Measurements from ENCODE around the gene KRTAP5-7. TPM values are rescaled to one million over a fixed set of nuclear protein-coding genes. Genes with fewer than 3 reads are reported as not detected.
"Not testable (repeated sequence)": the region's sequence is repeated elsewhere in the genome, so short reads cannot be mapped to it uniquely, and the experiment has no call there.

Gene KRTAP5-7
- total RNA-seq, 1 donor from 2014 or later, result not detected

DNA sequence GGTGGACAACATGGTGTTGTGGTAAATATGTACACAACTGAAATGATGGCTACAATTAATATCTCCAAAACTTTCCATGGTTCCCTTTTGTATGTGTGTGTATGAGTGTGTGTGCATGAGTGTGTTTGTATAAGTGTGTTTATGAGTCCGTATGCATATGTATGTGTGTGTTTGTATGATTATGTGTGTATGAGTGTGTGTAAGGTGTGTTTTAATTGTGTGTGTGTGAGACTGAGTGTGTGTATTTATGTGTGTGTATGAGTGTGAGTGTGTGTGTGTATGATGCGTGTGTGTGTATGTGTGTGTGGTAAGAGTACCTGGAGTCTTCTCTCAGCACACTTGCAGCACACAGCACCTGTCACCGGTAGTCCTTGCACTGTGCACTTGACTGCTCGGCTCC is 29.0 kb downstream of the KRTAP5-7 start:
- DNase-seq (ENCODE audit: low read depth in 2 of 2), result no peak

DNA sequence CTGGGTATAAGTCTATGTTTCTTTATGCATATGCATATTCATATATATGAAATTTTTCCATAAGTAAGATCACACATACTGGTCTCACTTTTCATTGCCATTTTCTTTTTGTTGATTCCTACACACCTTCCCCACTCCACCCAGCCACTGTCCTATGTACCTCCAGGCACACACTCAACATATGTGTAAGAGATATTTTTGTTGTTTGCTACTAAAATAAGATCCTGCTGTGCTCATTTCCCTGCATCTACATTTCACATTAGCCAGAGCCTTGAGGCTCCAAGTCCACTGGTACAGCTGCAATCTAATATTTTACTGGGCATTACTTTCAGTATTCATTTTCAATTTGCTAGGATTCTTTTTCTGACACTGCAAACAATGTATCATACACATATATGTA is 30.2 kb downstream of the KRTAP5-7 start:
- no peak for DNase-seq (ENCODE audit: low read depth in 2 of 2)

DNA sequence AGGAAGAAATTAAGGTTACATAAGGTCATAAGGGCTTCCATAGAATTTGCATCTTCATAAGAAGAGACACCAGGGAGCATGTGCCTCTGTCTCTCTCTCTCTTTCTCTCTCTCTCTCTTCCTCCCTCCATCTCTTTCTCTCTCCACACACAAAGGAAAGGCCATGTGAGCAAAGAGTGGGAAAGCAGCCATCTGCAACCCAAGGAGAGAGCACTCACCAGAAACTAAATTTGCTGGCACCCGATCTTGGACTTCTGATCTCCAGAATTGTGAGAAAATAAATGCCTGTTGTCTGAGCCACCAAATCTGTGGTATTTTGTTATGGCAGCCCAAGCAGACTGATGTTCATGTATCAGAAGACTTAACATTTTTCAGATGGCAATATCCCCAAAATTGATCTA is 31.9 kb downstream of the KRTAP5-7 start:
- DNase-seq (ENCODE audit: low read depth in 2 of 2), result no peak

DNA sequence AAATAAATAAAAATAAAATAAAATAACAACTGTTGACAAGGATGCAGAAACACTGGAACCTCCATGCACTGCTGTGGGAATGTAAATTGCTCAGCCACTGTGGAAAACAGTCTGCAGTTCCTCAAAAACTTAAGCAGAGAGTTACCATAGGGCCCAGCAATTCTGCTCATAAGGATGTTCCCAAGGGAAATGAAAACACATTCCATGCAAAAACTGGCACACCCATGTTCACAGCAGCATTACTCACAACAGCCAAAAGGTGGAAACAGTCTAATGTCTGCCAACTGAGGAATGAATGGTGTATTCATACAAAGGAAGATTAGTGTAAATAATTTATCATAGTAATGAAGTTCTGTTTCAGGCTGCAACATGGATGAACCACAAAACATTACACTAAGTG is 35.1 kb downstream of the KRTAP5-7 start:
- no peak for DNase-seq (ENCODE audit: low read depth in 2 of 2)

DNA sequence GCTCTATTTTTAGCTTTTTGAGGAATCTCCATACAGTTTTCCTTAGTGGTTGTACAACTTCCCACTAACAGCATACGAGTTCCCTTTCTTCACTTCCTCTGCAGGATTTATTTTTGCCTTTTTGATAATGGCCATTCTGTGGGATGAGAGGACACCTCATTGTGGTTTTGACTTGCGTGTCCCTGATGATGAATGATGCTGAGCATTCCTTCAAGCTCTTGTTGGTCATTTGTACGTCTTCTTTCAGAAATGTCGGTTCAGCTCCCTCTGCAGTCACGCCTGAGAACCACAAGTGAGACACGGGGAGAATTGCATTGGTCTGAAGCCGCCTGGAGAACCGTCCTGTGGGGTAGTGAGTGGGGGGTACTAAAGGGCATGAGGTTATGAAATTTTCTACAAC is 36.3 kb downstream of the KRTAP5-7 start:
- DNase-seq (ENCODE audit: low read depth in 2 of 2), result peak; percentile 71 to 81

DNA sequence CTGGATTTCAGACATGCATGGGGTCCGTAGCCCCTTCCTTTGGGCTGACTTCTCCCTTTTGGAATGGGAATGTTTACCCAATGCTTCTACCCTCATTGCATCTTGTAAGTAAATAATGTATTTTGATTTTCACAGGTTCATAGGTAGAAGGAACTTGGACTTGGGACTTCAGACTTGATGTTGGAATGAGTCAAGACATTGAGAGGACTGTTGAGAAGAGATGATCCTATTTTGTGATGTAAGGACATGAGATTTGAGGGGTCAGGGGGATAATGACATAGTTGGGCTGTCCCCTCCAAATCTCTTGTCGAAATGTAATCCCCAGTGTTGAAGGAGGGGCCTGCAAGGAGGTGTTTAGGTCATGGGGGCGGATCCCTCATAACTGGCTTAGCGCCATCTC is 37.4 kb downstream of the KRTAP5-7 start:
- DNase-seq (ENCODE audit: low read depth in 2 of 2), result no peak

DNA sequence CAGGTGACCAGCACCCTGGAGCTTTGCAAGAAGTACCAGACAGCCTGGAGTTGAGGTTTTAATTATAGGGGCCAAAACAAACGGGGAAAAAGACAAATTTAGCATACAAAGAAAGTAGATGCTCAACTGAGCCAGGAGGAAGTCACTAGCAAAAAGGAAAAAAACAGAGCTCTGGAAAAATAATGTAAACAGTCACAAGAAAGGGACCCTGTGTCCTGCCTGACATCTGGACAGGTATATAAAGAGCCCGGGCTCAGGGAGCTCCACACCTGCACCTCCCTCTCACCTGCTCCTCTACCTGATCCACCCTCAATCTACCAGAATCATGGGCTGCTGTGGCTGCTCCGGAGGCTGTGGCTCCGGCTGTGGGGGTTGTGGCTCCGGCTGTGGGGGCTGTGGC is 38.2 kb downstream of the KRTAP5-7 start, which contains the start of gene KRTAP5-10:
Gene KRTAP5-10 (plus strand): TSS at position 301 of the 400 bp plus-strand sequence. CDS start 25 bp downstream, at position 326.
- DNase-seq (ENCODE audit: low read depth in 2 of 2), result no peak

DNA sequence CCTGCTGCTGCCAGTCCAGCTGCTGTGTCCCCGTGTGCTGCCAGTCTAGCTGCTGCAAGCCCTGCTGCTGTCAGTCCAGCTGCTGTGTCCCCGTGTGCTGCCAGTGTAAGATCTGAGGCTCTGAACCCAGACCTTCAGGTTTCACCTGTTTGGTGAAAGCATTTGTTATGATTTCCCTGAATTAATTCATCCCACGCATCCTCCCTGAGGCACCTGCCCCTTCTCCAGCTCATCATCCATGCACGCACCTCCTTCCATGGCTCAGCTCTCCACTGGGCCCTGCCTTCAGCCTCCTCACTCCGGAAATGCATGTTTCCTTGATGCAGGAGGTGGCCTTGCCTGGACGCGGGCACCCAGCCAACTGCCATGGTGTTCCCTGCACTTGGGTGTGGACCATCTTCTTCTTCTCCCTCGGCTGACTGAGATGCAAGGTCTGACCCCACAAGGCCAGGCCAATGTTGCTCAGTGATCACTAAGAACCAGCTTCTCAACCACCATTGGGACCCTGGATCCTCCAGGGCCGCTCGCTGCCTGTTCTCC is 39.1 kb downstream of the KRTAP5-7 start:
- DNase-seq (ENCODE audit: low read depth in 2 of 2), result peak in 1 of 2 donors; percentile 15

DNA sequence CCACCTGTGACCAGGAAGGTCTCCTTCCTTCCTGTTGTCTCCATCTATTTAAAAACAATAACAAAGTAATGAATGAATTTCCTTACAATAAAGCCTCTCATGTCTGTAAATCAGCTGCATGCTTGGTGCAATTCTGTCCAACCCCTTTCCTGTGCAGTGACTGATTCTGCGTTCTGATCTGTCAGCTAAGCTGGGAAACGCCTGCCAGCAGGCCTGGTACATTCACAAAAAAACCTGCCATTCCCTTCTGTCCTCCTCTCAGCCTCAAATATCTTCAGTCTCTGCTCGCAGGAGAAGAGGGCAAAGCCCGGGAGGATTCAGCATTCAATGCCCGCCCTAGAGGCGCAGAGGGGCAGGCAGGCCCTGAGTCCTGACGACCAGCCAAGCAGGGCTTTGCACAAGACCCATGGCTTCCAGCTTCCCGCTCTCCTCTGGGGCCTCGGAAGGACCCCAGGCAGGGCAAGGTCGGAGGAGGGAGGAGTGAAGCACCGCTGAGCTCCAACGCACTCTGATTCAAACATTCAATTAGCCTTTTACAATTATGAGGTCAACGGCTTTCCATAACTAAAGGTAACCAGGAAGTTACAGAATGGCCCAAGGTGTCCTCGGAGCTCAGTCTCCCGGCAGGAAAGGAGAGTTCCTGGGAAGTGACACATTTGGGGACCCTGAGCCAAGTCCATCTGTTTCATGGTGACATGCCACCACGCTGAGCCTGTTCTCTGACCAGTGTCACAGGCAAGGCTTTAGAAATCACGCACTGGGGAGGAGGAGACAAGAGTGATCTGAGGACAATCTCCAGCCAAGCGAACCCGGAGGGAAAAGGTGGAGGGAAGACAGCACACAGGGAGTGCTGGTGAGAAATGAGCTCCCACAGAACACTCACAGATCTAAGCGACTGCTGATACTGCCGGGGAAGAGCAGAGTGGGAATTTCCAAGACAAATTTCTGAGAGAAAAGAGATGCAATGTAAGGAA is 39.8 kb downstream of the KRTAP5-7 start:
- DNase-seq (ENCODE audit: low read depth in 2 of 2), result not testable (repeated sequence)

DNA sequence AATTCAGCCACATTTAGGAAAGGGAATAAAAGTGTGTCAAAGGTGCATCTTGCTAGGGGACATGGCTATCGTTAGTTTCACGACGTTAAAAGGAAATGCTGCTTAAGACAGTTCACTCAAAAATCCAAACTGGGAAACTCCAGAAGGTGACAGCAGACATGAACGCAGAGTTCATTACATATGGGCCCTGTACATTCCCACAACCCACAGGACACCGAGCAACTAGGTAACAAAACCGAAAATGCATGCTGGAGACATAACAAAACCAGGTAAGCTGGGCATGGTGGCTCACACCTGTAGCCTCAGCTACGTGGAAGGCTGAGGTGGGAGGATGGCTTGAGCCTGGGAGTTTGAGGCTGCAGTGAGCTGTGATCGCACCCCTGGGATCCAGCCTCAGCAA is 40.6 kb downstream of the KRTAP5-7 start:
- not testable (repeated sequence) for DNase-seq (ENCODE audit: low read depth in 2 of 2)

DNA sequence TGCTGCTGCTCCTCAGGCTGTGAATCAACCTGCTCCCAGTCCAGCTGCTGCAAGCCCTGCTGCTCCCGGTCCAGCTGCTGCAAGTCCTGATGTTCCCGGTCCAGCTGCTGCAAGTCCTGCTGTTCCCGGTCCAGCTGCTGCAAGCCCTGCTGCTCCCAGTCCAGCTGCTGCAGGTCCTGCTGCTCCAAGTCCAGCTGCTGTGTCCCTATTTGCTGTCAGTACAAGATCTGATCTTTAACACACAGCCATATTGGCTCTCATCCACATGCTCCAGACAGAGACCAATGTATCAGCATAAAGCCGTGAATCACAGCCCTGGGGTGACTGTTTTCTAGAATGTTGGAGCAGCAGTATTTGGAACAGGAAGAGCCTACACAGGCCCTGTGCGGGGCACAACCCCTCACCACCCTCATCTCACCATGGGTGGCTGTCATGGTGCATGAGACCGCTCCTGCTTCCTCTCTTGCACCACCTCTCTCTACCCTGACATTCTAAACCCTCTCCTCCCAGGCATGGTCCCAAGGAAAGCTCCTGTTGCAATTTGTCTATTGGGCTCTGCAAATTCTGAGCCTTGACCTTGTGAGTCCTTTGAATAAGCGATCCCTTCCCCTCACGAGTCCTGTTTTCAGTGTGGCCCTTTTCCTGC is 41.8 kb downstream of the KRTAP5-7 start:
- no peak for DNase-seq (ENCODE audit: low read depth in 2 of 2)

DNA sequence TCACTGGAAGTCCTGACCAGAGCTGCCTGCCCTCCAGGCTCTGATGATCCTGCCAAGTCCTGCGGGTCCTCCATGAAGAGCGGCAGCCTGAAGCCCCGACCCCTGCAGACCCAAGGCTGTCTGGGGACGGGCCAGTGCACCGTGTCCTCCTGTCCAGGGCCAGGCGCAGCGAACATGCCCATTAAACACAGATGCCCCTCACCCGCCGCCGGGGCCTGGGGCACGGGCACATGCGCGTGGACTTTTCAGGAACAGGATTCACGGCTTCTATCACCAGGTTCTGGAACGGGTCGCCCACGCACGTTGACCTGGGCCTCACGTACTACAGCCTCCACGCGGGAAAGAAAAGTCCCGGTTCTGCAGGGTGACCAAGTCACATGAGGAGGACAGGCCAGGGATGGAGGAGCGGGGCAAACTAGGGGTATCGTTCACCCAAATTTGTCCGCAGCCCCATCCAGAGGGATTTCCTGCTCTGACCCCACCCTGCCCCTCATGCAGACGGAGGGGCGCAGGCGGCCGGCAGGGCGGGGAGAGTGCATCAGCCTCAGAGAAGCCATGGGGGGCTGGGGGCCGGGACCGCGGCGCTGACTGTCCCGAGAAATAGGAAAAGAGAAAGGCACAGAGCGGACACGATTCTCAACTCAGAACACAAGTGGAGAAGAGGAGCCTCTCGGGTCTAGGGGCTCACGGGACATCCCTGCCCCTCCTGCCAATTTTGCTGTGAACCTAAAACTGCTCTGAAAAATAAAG is 44.2 kb downstream of the KRTAP5-7 start:
- not testable (repeated sequence) for DNase-seq (ENCODE audit: low read depth in 2 of 2)

DNA sequence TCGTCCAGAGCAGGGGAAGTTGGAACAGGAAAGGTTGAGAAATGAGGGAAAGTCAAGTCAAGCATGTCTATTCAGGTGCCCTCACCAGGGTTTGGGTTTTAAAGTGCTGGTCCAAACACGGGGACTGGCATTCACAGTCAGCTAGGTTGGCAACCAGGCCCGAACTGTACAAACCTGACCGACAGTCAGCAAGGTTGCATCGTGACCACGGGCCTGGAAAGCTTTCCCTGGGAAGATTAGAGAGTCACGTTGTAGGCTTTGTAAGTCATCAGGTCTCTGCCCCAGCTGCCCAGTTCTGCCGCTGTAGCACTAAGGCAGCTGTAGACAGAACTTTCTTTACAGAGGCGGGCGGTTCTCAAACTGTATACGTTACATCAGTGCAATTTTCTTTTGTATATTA is 45.7 kb downstream of the KRTAP5-7 start:
- DNase-seq (ENCODE audit: low read depth in 2 of 2), result no peak

DNA sequence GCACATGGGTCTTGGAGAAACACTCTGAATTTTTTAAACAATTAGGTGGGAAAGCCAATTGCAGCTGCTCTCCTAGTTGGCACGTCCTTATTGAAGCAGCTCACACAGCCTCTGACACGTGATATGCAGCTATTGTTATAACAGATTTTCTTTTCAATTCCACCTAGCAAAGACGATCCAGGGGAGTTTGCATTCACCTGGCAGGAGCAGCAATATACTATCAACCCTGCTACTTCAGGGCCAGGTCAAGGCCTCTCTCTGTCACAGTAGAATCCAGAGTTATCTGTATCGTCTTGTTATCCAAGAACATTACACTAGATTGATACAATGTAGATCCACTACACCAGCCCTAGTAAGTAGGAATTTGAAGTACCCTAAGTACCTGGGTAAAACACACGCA is 47.4 kb downstream of the KRTAP5-7 start:
- DNase-seq (ENCODE audit: low read depth in 2 of 2), result no peak

DNA sequence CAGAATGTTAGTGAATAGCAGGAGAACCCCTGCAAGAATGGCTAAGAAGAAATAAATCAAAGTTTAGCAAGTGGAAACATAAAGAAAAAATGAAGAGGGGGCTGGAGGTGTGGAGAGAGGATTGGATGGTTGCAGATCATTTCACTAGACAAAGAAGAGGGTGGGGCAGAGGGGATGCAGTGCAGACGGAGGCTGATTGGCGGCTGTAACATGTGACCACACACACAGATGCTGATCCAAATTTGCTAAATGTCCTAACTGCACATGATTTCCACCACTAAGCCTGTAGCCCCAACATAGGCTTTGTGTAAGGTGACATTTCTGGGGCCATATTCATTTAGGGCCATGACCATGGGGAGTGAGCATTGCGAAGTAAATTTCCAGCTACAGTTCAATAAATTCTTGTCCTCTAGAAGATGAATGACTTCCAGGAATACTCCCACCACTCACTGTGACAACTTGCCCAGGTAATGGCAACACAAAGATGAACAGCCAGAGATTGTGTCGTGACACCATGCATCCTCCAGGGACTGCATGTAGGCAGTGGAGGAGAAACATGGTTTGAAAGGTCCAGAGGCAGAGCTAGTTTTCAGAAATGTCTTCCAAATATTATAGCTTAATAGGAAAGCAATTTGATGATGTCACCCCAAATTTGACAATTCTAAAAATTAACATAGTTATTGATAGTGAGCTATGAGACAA is 48.8 kb downstream of the KRTAP5-7 start:
- DNase-seq (ENCODE audit: low read depth in 2 of 2), result no peak

DNA sequence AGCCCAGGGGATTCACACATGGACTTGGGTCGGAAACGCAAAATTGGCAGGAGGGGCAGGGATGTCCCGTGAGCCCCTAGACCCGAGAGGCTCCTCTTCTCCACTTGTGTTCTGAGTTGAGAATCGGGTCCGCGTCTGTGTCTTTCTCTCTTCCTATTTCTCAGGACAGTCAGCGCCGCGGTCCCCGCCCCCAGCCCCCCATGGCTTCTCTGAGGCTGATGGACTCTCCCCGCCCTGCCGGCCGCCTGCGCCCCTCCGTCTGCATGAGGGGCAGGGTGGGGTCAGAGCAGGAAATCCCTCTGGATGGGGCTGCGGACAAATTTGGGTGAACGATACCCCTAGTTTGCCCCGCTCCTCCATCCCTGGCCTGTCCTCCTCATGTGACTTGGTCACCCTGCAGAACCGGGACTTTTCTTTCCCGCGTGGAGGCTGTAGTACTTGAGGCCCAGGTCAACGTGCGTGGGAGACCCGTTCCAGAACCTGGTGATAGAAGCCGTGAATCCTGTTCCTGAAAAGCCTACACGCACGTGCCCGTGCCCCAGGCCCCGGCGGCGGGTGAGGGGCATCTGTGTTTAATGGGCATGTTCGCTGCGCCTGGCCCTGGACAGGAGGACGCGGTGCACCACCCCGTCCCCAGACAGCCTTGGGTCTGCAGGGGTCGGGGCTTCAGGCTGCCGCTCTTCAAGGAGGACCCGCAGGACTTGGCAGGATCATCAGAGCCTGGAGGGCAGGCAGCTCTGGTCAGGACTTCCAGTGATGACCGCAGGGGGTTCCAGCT is 49.8 kb downstream of the KRTAP5-7 start:
- not testable (repeated sequence) for DNase-seq (ENCODE audit: low read depth in 2 of 2)

DNA sequence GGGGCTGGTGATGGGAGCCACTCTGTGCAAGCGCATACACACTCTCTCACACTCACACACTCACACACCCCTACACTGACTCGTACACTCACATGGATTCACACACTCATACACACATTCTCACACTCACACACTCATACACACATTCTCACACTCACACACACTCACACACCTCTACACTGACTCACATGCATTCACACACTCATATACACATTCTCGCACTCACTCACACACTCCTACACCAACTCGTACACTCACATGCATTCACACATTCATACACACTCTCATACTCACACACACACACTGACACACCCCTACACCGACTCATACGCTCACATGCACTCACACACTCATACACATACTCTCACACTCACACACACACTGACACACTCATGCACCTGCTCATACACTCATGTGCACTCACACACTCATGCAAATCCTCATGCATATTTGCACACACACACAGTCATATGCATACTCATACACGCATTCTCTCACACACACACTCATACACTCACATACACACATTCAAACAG is 50.5 kb downstream of the KRTAP5-7 start:
- no peak for DNase-seq (ENCODE audit: low read depth in 2 of 2)

Data from lung microvascular endothelial cell (primary cell).